EH (cell line): ENCODE results near the gene TTBK1.
A peak's percentile ranks its signal among the peaks of the same experiment; 100 is the strongest.

Experiments
- DNase-seq: peaks from one replicate; pipeline ENCODE4 v3.0.0-alpha.2; 2015; ENCODE audit warnings: low read depth

TTBK1 gene

DNA sequence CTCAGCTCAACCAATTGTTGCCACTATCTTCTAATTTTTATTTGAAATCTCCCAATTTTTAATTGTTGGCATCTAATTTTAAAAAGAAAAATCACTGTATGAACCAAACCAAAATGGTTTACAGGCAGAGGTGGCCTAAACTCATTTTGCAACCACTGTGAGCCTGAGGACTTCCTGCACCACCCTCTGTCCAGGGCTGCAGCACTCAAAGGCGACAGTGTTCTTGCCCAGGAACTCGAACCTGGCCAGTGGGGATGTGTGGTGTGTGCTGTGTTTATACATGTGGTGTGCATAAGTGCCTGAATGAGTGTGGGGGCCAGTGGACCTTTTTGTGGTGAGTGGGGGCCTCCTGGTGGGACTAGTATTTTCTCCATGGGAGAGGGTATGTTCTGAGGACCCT lies 30.4 kb downstream of the TTBK1 start:
- no peak for DNase-seq

GRCh38 chr6:43274127-43274915 lies 31.0 kb downstream of the TTBK1 start:
- DNase-seq, result no peak

- no peak for DNase-seq
Observed at GRCh38 chr6:43274916-43275597, 31.8 kb downstream of the TTBK1 start.

- no peak for DNase-seq
Observed at GRCh38 chr6:43275801-43276576, 32.7 kb downstream of the TTBK1 start.

DNA sequence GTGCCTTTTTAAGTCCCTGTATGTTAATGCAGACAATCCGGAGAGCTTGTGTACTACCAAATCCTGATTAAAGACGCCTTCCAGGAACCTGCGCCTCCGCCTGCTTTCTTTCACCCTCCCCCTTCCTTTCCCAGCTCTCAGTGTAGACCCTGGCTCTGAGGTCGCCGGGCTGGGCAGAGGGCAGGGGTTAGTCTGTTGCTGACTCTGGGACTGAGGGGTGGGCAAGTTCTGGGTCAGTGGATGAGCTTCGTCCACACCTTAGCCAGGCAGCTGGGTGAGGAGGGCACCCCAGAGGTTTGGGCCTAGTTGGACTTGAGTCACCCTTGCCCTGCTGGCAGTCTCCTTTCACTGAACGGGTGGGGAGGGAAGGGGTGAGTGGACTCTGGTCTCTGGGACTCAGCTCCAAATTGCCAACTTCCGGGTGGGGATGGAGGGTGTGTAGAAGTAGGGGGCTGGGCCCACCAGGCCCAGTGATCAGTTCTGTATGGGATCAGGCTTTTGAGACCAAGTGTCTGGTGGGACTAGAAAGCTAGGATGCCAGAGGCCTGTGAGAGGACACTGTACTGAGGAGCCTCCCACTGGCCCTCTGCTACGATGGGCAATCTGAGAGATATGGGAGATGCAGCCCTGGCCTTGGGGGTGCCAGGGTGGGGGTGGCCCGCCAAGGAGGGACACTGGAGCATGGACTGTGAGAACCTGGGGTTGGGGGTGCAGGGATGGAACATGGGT lies 33.5 kb downstream of the TTBK1 start:
- DNase-seq, result no peak

GRCh38 chr6:43277306-43277642 lies 34.0 kb downstream of the TTBK1 start:
- DNase-seq, result no peak

DNA sequence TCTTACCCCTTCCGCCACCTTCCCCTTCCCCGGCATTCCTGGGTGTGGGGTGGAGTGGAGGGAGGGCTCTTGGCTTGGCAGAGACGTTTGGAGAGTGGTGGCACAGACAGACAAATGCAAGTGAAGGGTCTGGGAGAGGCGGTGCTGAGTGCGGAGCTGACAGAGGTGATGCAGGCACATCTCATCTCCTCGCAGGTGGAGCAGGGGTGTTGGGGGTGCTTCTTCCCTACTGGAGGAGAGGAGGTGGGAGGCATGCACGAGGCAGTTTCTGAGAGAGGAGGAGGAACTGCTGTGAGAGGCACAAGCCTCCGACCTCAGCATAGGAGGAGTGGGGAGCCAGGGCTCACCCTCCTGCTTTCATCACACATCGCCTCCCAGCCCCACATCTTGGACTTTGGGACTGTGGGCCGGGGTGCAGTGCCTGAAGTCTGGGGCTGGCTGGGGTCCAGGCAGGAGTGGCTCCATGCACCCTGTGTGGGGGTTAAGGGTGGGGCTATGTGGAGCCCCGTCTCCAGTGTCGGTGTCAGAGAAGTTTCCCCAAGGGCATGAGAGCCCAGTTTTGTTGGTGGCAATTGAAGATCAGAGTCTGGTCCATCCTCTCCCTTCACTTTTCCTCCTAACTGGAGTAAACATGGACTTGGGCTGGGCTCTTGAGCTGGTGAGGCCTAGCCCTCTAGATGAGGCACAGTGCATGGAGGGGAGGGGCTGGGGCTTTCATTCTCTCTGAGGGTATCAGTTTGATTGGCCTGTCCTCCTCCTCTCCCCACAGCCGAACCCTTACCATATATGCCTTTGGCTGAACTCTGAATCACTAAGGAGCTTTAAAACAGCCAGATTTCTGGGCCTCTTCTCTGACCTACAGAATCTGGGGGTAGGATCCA lies 34.6 kb downstream of the TTBK1 start:
- peak; percentile 50 for DNase-seq

- DNase-seq, result peak; percentile 74
Observed at GRCh38 chr6:43278524-43279078, 35.3 kb downstream of the TTBK1 start.

GRCh38 chr6:43280234-43280633 lies 37.0 kb downstream of the TTBK1 start:
- no peak for DNase-seq

- no peak for DNase-seq
Observed at GRCh38 chr6:43282060-43282459, 38.8 kb downstream of the TTBK1 start.

- no peak for DNase-seq
Observed at GRCh38 chr6:43282636-43283513, 39.6 kb downstream of the TTBK1 start.

- no peak for DNase-seq
Observed at GRCh38 chr6:43283514-43283901, 40.2 kb downstream of the TTBK1 start.

- no peak for DNase-seq
Observed at GRCh38 chr6:43283905-43284304, 40.6 kb downstream of the TTBK1 start.

GRCh38 chr6:43284991-43285781 lies 41.9 kb downstream of the TTBK1 start:
- DNase-seq, result no peak

- no peak for DNase-seq
Observed at GRCh38 chr6:43285832-43286231, 42.6 kb downstream of the TTBK1 start.

DNA sequence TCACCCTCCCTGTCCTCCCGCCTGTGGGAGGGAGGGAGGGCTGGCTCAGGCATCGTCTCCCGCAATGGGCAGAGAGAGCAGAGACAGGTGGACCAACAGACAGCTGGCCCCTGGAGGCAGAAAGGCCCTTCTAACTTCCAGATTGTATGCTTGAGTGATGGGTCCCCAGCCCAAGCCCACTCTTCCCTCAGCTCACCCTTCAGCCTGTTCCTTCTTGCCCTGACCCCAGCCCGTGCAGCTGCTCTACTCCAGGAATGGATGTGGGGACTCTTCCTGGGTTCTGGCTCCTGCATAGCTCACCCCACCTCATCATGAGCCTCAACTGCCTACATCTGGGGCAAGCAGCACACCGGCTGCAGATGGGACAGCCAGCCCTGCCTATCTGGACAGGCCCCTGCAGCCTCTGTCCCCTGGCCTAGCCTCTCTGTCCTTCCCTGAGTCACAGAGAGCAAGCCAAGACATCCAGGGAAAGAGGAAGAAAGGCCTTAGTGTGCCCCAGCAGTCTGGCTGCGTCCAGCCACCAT lies 43.2 kb downstream of the TTBK1 start:
- no peak for DNase-seq

DNA sequence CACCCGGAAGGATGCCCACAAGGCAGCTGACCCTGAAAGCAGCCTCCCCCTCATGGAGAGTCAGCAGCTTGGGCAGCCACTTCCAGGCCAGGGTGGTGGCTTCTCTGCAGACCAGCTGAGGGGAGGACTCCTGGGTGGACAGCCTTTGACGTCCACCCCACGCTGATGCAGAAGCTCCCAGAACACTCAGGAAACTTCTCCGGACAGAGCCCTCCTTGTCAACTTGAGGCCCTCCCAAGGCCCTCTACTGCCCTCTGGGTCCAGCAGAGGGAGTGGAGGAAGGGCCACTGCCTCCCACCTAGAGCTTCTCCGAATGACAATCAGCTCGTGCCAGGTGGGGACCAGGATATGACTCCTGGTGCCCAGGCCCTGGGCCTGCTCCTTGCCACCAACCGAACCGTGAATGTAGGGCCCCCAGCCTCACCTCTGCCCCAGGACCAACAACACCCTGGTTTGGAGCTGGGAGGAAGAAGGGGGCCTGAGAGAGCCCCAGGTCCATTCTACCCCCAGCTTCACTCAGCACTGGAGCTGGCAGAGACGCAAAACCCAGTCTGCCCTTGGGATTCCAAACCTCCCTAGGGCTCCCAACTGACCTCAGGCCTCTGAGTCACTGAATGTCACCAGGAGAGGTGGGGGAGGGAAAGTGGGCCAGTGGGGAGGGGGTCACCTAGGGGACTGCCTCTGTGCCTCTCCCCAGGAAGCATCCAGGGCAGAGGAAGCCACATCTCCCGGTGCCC lies 43.9 kb downstream of the TTBK1 start:
- no peak for DNase-seq
